Measurements from ENCODE around the gene STIP1.

STIP1 gene

DNA sequence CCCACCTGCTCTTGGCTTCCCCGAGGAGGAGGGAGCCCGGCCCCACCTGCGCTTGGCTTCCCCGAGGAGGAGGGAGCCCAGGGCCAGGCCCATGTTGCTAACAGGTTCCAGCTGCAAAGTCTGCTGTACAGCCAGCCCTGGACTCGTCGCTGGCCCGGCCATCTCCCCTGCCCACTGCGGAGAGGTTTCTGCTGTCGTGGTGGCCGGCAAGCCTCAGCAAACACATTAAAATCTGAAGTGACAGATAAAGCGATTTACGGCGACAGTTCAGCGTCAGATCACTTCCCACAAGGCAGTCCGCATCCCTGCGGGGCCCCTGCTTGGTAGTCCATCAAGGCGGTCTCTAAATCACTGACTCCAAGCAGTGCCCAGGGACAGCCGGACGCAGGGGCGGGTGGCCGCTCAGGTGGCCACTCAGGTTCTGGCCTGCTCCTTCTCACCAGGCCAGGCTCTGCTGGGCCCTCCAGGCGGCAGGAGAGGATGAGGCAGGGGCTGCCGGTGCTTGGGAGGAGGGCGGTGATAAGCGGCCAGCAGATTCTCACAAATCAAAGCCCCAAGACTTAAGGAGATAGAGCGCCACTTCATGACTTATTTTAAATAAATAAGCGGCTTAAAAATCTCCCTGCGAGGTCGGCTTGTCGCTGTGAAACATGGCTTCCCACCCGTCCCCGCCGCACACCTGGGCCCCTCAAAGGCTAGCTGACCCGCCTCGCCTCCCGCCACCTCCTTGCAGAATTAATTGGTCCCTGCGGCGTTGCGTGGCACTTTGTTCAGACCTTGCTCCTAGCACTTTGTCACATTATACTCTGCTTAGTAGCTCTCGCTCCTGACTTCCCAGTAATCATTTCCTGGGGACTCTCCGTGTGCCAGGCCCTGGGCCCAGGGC, 41.1 kb upstream of the STIP1 start:
- TF ChIP-seq EZH2 (IDR thresholded peaks at IDR 0.05; ENCODE audit: borderline replicate concordance, low read depth, low read length, severe bottlenecking), result no peak
- TF ChIP-seq, protein P1, sequence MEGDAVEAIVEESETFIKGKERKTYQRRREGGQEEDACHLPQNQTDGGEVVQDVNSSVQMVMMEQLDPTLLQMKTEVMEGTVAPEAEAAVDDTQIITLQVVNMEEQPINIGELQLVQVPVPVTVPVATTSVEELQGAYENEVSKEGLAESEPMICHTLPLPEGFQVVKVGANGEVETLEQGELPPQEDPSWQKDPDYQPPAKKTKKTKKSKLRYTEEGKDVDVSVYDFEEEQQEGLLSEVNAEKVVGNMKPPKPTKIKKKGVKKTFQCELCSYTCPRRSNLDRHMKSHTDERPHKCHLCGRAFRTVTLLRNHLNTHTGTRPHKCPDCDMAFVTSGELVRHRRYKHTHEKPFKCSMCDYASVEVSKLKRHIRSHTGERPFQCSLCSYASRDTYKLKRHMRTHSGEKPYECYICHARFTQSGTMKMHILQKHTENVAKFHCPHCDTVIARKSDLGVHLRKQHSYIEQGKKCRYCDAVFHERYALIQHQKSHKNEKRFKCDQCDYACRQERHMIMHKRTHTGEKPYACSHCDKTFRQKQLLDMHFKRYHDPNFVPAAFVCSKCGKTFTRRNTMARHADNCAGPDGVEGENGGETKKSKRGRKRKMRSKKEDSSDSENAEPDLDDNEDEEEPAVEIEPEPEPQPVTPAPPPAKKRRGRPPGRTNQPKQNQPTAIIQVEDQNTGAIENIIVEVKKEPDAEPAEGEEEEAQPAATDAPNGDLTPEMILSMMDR (IDR thresholded peaks at IDR 0.05; ENCODE audit: borderline replicate concordance, extremely low read depth, low read length, poor library complexity, severe bottlenecking), result no peak
- Histone ChIP-seq H3K4me3 (ENCODE audit: low read depth in 1 of 2, low read length in 2 of 2) (no peak overlapping the region), H3K9ac (ENCODE audit: low read depth, low read length) (no peak overlapping the region), H3K4me2 (ENCODE audit: insufficient read depth, low read length) (no peak overlapping the region), H4K20me1 (ENCODE audit: insufficient read depth, low read length) (peaks cover 30% of the 10 kb centered on the region), H2AFZ (ENCODE audit: low read depth, low read length) (no peak overlapping the region), H3K27ac (ENCODE audit: low read length) (no peak overlapping the region), H3K27me3 (ENCODE audit: insufficient read depth, low read length, poor library complexity) (no peaks in the 10 kb centered on the region), H3K79me2 (ENCODE audit: insufficient read depth, low read length) (peaks cover 5% of the 10 kb centered on the region; the same call in 1 of the 2 replicates), H3K4me1 (ENCODE audit: insufficient read depth, low read length) (no peaks in the 10 kb centered on the region), H3K36me3 (ENCODE audit: insufficient read depth, low read length) (no peaks in the 10 kb centered on the region), H3K9me3 (ENCODE audit: insufficient read depth, low read length, severe bottlenecking) (no peaks in the 10 kb centered on the region)
- ATAC-seq (ENCODE audit: insufficient read depth, low read depth) (no peak), DNase-seq (no peak)

DNA sequence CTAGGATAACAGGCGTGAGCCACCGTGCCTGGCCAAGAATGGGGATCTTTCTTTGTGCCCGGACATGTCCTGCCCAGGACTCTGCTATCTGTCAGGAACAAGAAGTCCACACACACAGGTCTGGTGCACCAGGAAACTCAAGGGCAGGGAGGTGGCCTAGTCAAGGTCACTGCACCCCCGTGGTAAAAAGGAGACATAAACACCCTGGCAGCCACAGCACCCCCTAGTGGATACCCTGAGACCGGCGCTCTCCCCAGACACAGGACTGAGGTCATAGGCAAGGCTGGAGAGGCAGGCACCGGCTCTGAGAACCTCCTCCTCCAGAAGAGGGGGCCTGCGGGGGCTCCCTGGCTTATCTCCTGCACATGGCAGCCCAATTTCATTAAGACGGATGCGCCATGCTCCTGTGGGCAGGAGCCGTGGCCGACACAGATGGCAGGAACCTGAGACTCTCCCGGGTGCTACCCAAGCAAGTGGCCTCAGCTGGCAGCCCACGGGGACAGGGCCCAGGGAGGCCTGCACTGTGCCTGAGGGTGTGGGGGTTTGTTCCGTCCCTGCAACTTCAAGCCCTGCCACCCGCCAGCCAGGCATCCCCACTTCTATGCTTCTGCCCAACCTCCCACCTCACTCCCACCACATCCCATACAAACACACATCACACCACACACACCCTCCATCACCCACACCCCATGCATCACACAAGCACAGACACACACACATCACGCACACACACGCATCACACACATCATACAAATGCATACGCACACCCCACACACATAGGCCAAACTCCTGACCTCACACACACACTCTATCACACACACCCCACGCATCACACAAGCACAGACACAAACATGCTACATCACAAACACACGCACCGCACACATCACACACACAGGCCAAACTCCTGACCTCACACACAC, 39.7 kb upstream of the STIP1 start:
- no peak for TF ChIP-seq EZH2 (IDR thresholded peaks at IDR 0.05; ENCODE audit: borderline replicate concordance, low read depth, low read length, severe bottlenecking)
- TF ChIP-seq, protein P1 (IDR thresholded peaks at IDR 0.05; ENCODE audit: borderline replicate concordance, extremely low read depth, low read length, poor library complexity, severe bottlenecking), result peak; percentile 89
- no peaks in the 10 kb centered on the region for H3K4me1 ChIP-seq (ENCODE audit: insufficient read depth, low read length)
- H3K27me3 ChIP-seq (ENCODE audit: insufficient read depth, low read length, poor library complexity), result no peaks in the 10 kb centered on the region
- H4K20me1 ChIP-seq (ENCODE audit: insufficient read depth, low read length), result peaks cover 29% of the 10 kb centered on the region
- H3K9me3 ChIP-seq (ENCODE audit: insufficient read depth, low read length, severe bottlenecking), result no peaks in the 10 kb centered on the region
- peak overlapping the region; percentile 4; the same call in 1 of the 2 replicates for H3K27ac ChIP-seq (ENCODE audit: low read length)
- H3K4me3 ChIP-seq (ENCODE audit: low read depth in 1 of 2, low read length in 2 of 2), result no peak overlapping the region
- ATAC-seq (ENCODE audit: insufficient read depth, low read depth) (peak; percentile 79), DNase-seq (peak; percentile 71)
- H3K9ac ChIP-seq (ENCODE audit: low read depth, low read length), result no peak overlapping the region
- H2AFZ ChIP-seq (ENCODE audit: low read depth, low read length), result no peak overlapping the region
- H3K36me3 ChIP-seq (ENCODE audit: insufficient read depth, low read length), result peaks cover 6% of the 10 kb centered on the region; the same call in 1 of the 2 replicates
- H3K4me2 ChIP-seq (ENCODE audit: insufficient read depth, low read length), result no peak overlapping the region
- H3K79me2 ChIP-seq (ENCODE audit: insufficient read depth, low read length), result peaks cover 5% of the 10 kb centered on the region; the same call in 1 of the 2 replicates

DNA sequence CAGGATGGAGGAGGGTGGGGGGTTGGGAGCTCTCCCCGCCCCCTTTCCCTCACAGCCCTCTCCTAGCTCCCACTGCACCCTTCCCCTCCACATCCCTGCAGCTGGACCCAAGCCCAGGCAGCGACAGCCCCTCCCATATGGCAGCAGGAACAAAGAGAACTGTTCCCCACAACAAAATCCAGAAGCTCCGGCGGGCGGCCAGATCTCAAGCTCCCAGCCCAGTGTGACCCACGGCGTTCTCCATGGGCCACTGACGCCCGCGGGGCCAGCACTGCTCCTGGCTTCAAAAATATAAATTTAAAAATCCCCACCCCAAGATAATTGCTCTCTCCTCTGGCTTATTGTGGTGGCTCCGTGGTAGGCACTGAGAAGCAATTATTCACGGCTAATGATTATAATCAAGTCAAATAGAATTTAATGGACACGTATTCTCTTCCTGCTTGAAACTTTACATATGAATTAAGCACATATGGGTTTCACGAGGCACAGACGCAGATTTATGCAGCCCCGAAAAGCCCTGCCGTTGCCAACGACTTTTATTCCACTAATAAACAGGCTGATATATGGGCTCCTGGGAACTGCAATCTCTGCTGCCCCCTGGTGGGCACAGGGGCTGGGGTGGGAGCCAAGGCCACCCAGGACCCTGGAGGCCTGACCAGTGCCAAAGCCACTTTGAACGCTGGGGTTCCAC, 37.6 kb upstream of the STIP1 start:
- H3K27ac ChIP-seq (ENCODE audit: low read length), result no peak overlapping the region
- H3K9me3 ChIP-seq (ENCODE audit: insufficient read depth, low read length, severe bottlenecking), result no peaks in the 10 kb centered on the region
- H3K4me1 ChIP-seq (ENCODE audit: insufficient read depth, low read length), result peaks cover 8% of the 10 kb centered on the region

More for the DNA sequence above, 37.6 kb upstream of the STIP1 start:
- Histone ChIP-seq H4K20me1 (ENCODE audit: insufficient read depth, low read length) (peaks cover 36% of the 10 kb centered on the region), H3K9ac (ENCODE audit: low read depth, low read length) (no peak overlapping the region), H3K4me3 (ENCODE audit: low read depth in 1 of 2, low read length in 2 of 2) (no peak overlapping the region), H3K36me3 (ENCODE audit: insufficient read depth, low read length) (peaks cover 9% of the 10 kb centered on the region; the same call in 1 of the 2 replicates), H3K79me2 (ENCODE audit: insufficient read depth, low read length) (peaks cover 5% of the 10 kb centered on the region; the same call in 1 of the 2 replicates), H3K27me3 (ENCODE audit: insufficient read depth, low read length, poor library complexity) (no peaks in the 10 kb centered on the region), H3K4me2 (ENCODE audit: insufficient read depth, low read length) (no peak overlapping the region), H2AFZ (ENCODE audit: low read depth, low read length) (no peak overlapping the region)
- TF ChIP-seq, protein P1 (IDR thresholded peaks at IDR 0.05; ENCODE audit: borderline replicate concordance, extremely low read depth, low read length, poor library complexity, severe bottlenecking), result peak; percentile 92
- no peak for TF ChIP-seq EZH2 (IDR thresholded peaks at IDR 0.05; ENCODE audit: borderline replicate concordance, low read depth, low read length, severe bottlenecking)
- peak; percentile 69 for ATAC-seq (ENCODE audit: insufficient read depth, low read depth)
- DNase-seq, result peak; percentile 73

All from DND-41 (cell line).